Brain microvascular endothelial cell (primary cell): ENCODE measurements around the gene AUH.

Experiments
- DNase-seq: peaks from one replicate; pipeline ENCODE4 v3.0.0-alpha.2; 2020
- H3K27ac ChIP-seq: fragments of 250-450 bp; sonication (Bioruptor Pico); 2 replicates; pipeline ENCODE4 v1.5.1; 2020; ENCODE audit warnings: mild to moderate bottlenecking, moderate library complexity
- H3K27me3 ChIP-seq: fragments of 250-450 bp; sonication (Bioruptor Pico); replicated peaks from 2 replicates; pipeline ENCODE4 v1.5.1; 2020; ENCODE audit warnings: mild to moderate bottlenecking
- H3K36me3 ChIP-seq: fragments of 250-450 bp; sonication (Bioruptor Pico); replicated peaks from 2 replicates; pipeline ENCODE4 v1.5.1; 2020; ENCODE audit warnings: mild to moderate bottlenecking
- H3K4me3 ChIP-seq: 2 replicates; pipeline ENCODE4 v1.5.1; 2011; ENCODE audit warnings: low read depth, mild to moderate bottlenecking, control low read depth, low read length, moderate library complexity
- CTCF ChIP-seq: IDR thresholded peaks from 2 replicates; pipeline ENCODE4 v1.5.1; 2011; ENCODE audit warnings: low read depth, mild to moderate bottlenecking, moderate library complexity, low read length, control low read depth, inconsistent platforms; ENCODE audit errors: missing control alignments
- in situ Hi-C: cut with HindIII; loops from 2 replicates; pipeline ENCODE4 v1.10.0; 2017; ENCODE audit warnings: low sequenced_read_pairs, low pct_ligation_motif_present

Gene AUH

DNA sequence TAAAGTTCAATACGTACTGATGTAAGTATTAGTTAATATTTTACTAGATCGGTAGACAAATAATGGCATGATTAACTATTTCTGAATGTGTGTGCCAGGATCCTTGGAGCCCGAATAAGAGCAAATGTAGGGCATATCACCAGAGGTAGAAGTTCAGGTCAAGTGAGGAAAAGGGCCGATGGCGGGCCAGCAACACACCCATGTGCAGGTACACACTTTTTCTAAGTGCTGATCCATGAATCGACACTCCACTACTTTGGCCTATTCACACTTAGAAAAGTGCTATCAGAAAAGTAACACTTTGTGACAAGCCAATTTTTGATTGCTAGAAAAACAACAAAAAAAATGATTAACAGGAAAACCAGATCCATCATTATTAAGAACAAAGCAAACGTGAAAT, 150.3 kb downstream of the AUH start:
- no peak for TF ChIP-seq CTCF
- in situ Hi-C loops = no loop called here
- Histone ChIP-seq H3K36me3 (no peaks in the 10 kb centered on the region), H3K27ac (no peak overlapping the region), H3K4me3 (no peak overlapping the region), H3K27me3 (no peaks in the 10 kb centered on the region)
- no peak for DNase-seq

DNA sequence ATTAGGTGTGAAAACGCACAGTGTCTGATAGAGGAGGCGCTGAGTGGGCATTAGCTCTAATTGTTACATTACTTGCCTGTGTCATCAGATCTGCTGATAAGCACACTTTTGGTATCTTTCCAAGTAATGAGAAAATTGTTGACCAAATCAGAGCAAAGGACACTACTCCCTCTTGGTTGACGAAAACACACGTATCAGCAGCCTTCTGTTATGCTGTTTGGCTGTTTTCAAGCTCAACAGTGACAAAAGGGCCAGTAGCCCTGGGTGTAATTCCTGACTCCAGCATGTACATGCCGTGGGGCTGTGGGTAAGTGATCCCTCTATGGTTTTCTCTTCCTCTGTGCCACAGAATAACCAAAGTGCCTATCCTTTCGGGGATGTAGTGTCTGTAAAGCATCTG, 151.4 kb downstream of the AUH start:
- TF ChIP-seq CTCF = no peak
- Histone ChIP-seq H3K4me3 (no peak overlapping the region), H3K27me3 (no peaks in the 10 kb centered on the region), H3K27ac (no peak overlapping the region), H3K36me3 (no peaks in the 10 kb centered on the region)
- no peak for DNase-seq
- in situ Hi-C loops = no loop called here

DNA sequence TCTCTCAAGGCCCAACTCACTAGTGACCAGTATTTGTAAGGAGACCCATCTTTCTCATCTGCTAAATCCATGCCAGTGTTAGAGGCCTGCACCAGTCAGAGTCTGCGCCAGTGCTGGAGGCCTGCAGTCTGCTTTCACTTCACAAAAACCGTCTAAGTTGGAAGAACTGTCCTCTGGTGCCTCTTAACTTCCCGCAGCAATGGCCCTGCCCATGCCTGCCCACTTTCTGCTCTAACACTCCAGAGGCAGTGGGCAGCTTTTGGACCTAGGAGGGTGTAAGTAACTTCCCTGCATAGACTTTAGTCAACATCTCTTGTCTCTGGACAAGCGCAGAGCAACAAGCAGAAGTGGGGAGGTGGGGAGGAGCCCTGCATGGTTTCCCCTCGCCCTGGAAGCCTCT, 152.9 kb downstream of the AUH start:
- H3K27me3 ChIP-seq = no peaks in the 10 kb centered on the region
- in situ Hi-C loops = no loop called here
- no peak overlapping the region for H3K4me3 ChIP-seq
- H3K36me3 ChIP-seq = no peaks in the 10 kb centered on the region
- no peak overlapping the region for H3K27ac ChIP-seq
- TF ChIP-seq CTCF = no peak
- no peak for DNase-seq

DNA sequence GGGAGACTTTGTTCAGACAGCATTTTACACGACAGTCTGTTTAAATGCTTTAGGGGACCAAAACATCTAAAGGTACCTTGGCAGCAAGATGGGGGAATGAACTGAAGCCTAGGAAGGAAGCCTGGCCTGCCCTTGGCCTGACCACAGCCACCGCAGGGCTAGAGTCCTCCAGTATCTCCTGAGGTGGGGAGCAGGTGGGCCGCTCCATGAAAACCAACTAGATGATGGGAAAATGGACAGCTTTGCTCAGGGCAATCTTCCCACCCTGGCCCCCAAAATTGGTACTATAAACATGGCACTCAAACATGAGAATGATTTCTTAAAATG, 153.3 kb downstream of the AUH start:
- TF ChIP-seq CTCF = no peak
- no peaks in the 10 kb centered on the region for H3K36me3 ChIP-seq
- no peaks in the 10 kb centered on the region for H3K27me3 ChIP-seq
- in situ Hi-C loops = no loop called here
- no peak overlapping the region for H3K27ac ChIP-seq
- DNase-seq = no peak
- no peak overlapping the region for H3K4me3 ChIP-seq

DNA sequence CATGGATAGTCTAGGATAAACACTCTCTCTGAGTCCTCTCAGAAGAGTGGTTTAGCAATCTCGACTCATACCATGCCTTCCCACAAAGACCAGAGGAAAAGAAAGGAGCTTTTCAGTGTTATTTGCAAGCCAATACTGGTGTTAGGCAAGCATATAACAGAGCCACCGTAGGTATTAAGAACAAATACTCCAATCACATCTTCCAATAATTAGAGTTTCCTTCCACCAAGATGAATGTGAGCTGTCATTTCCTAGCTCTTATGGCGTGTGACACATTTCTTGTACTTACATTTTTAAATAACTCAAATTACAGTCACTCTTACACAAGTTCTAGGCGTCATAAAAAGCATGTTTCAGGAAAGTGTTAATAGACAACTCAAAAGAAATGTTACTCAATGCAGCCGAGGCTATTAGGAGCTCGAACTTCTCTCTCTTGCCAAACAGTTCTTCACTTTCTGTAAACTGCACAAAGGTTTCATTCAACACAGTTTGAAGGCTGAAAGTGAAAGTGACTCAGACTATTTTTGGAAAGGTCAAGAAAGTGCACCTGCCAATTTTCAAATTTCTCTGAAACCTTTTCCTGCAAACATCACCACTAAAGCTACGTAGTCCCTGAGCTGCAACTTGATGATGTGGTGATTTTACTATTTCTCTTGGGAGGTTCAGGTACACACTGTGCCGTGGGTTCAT, 153.8 kb downstream of the AUH start:
- in situ Hi-C loops = no loop called here
- TF ChIP-seq CTCF = no peak
- no peaks in the 10 kb centered on the region for H3K27me3 ChIP-seq
- H3K36me3 ChIP-seq = no peaks in the 10 kb centered on the region
- DNase-seq = peak; percentile 60
- H3K27ac ChIP-seq = peak overlapping the region; percentile 29
- no peak overlapping the region for H3K4me3 ChIP-seq

GRCh38 chr9:91207397-91207728, 154.4 kb downstream of the AUH start:
- H3K27me3 ChIP-seq = no peaks in the 10 kb centered on the region
- no peaks in the 10 kb centered on the region for H3K36me3 ChIP-seq
- in situ Hi-C loops = no loop called here
- H3K4me3 ChIP-seq = no peak overlapping the region
- no peak for DNase-seq
- TF ChIP-seq CTCF = no peak
- no peak overlapping the region for H3K27ac ChIP-seq
